Mesothelial cell of epicardium (in vitro differentiated cells): ENCODE results near the gene ANKS1B. TPM values are rescaled to one million over a fixed set of nuclear protein-coding genes. Genes with fewer than 3 reads are reported as not detected.
"Not testable (repeated sequence)": the region's sequence is repeated elsewhere in the genome, so short reads cannot be mapped to it uniquely, and the experiment has no call there.

Experiments
- DNase-seq, 2 experiments: peaks; one replicate each; pipeline ENCODE4 v3.0.0; 2021; ENCODE audit warnings: low spot score in 2 of 2; ENCODE audit not compliant: unreplicated experiment in 2 of 2
- H3K27ac Mint-ChIP-seq: 2 replicates; pipeline ENCODE4 v1.8.0; 2021; ENCODE audit warnings: mixed read lengths
- H3K27me3 Mint-ChIP-seq: 2 replicates; pipeline ENCODE4 v1.8.0; 2021; ENCODE audit warnings: low read depth, mixed read lengths
- H3K36me3 Mint-ChIP-seq: 2 replicates; pipeline ENCODE4 v1.8.0; 2021; ENCODE audit warnings: mixed read lengths
- H3K4me1 Mint-ChIP-seq: 2 replicates; pipeline ENCODE4 v1.8.0; 2021; ENCODE audit warnings: mixed read lengths
- H3K4me3 Mint-ChIP-seq: 2 replicates; pipeline ENCODE4 v1.8.0; 2021; ENCODE audit warnings: mild to moderate bottlenecking, moderate library complexity, mixed read lengths
- H3K9me3 Mint-ChIP-seq: 2 replicates; pipeline ENCODE4 v1.8.0; 2021; ENCODE audit warnings: mixed read lengths
- total RNA-seq: library from RNA; stranded (reverse); gene quantifications from 3 replicates; pipeline ENCODE4 v1.2.1, GENCODE V29; 2021
- TF ChIP-seq, protein P1 (sequence below): fragments of 200-600 bp; sonication (generic); IDR thresholded peaks from one replicate; pipeline ENCODE4 v1.5.0; 2021; ENCODE audit warnings: antibody characterized with exemption; ENCODE audit not compliant: unreplicated experiment

ANKS1B gene
- total RNA-seq, 1 donor from 2014 or later: 8.8 TPM

DNA sequence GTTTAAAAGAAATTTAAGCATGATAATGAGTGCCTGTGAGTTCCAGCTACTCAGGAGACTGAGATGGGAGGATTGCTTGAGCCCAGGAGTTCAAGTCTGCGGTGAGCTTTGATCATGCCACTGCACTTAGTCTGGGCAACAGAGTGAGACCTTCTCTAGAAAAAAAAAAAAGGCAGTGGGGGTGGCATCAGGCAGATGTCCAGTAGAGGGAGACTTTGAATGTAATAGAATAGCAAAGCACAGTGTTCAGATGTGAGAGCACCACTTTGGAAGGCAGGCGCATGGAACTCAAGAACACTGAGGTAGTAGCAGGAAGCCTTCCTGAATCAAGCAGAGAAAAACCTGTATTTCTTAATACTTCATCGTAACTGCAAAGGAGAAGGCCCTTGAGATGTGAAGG lies 731.7 kb downstream of the ANKS1B start:
- no peaks in the 10 kb centered on the region for H3K9me3 Mint-ChIP-seq
- DNase-seq: no peak
- H3K27ac Mint-ChIP-seq: no peak overlapping the region
- H3K4me3 Mint-ChIP-seq: no peak overlapping the region
- no peaks in the 10 kb centered on the region for H3K36me3 Mint-ChIP-seq
- no peaks in the 10 kb centered on the region for H3K27me3 Mint-ChIP-seq
- TF ChIP-seq, protein P1, sequence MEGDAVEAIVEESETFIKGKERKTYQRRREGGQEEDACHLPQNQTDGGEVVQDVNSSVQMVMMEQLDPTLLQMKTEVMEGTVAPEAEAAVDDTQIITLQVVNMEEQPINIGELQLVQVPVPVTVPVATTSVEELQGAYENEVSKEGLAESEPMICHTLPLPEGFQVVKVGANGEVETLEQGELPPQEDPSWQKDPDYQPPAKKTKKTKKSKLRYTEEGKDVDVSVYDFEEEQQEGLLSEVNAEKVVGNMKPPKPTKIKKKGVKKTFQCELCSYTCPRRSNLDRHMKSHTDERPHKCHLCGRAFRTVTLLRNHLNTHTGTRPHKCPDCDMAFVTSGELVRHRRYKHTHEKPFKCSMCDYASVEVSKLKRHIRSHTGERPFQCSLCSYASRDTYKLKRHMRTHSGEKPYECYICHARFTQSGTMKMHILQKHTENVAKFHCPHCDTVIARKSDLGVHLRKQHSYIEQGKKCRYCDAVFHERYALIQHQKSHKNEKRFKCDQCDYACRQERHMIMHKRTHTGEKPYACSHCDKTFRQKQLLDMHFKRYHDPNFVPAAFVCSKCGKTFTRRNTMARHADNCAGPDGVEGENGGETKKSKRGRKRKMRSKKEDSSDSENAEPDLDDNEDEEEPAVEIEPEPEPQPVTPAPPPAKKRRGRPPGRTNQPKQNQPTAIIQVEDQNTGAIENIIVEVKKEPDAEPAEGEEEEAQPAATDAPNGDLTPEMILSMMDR: no peak
- no peaks in the 10 kb centered on the region for H3K4me1 Mint-ChIP-seq

DNA sequence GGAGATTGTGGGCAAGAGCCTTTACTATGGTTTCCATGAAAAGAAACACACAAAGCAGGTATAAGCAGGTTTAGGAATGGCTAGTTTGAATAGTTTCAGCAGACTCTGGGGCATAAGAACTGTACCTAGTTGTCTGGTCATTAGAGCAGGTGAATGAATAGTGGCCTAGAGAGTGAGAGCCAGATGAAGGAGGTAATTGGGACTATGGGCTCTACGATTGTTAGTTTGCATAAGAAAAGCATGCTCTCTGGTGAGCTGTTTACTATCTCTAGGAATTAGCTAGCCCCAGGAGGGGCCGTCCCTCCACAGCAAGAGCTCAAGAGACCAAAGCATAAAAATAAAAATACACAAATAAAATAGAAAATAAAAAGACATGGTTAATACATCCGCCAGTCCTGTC lies 734.6 kb downstream of the ANKS1B start:
- Mint-ChIP-seq H3K36me3 (no peaks in the 10 kb centered on the region), H3K4me1 (no peaks in the 10 kb centered on the region), H3K27ac (no peak overlapping the region), H3K27me3 (no peaks in the 10 kb centered on the region), H3K9me3 (no peaks in the 10 kb centered on the region), H3K4me3 (no peak overlapping the region)
- DNase-seq: no peak
- TF ChIP-seq, protein P1: no peak

DNA sequence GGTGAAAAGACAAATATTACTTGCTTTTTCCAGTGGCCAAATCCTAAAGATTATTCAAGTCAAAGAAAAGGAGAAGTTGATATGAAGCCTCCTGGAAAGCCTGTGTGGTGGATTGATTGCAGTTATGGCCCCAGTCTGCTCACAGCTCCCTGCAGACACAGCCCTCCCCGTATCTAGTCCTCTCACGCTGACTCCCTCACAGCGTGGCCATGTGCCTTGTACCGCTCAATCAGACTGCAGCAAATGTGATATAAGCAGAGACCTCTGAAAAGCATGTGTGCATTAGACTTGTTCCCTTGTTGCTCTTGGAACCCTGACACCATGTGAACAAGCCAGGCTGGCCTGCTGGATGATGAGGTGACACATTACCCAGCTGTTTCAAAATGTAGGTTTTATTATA lies 735.2 kb downstream of the ANKS1B start:
- no peak for DNase-seq
- Mint-ChIP-seq H3K9me3 (no peaks in the 10 kb centered on the region), H3K4me3 (no peak overlapping the region), H3K27ac (no peak overlapping the region), H3K27me3 (no peaks in the 10 kb centered on the region), H3K4me1 (no peaks in the 10 kb centered on the region), H3K36me3 (no peaks in the 10 kb centered on the region)
- TF ChIP-seq, protein P1: no peak

DNA sequence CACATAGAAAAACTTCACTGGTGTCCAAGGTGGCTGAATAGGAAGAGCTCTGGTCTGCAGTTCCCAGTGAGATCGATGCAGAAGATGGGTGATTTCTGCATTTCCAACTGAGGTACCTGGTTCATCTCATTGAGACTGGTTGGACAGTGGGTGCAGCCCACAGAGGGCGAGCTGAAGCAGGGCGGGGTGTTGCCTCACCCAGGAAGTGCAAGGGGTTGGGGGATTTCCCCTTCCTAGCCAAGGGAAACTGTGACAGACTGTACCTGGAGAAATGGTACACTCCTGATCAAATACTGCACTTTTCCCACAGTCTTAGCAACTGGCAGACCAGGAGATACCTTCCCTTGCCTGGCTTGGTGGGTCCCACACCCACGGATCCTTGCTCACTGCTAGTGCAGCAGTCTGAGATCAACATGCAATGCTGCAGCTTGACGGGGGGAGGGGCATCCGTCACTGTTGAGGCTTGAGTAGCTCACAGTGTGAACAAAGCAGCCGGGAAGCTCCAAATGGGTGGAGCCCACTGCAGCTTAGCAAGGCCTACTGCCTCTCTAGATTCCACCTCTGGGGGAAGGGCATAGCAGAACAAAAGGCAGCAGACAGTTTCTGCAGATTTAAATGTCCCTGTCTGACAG lies 746.7 kb downstream of the ANKS1B start:
- not testable (repeated sequence) for H3K36me3 Mint-ChIP-seq, H3K27ac Mint-ChIP-seq, H3K4me3 Mint-ChIP-seq, H3K4me1 Mint-ChIP-seq, H3K27me3 Mint-ChIP-seq, DNase-seq
- peaks cover 39% of the 10 kb centered on the region for H3K9me3 Mint-ChIP-seq

DNA sequence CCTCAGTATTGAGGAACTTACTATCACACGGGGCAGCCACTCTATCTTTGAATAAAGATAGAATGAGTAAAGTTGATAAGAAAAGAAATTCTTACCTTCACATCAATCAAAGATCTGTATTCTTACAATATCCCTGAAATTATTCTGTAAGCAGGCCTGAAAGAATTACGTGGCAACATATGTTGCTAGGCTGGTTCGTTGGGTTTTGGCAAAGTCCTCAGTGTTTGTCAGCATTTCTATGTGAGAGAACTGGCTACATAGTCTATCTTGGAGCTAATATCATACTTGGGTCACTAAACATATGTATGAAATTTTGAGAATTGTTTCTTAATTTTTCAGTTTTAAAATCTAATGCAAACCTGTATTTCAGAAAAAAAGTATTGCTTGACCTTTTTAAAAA lies 749.4 kb downstream of the ANKS1B start:
- Mint-ChIP-seq H3K27ac (no peak overlapping the region), H3K27me3 (peaks cover 5% of the 10 kb centered on the region), H3K36me3 (no peaks in the 10 kb centered on the region), H3K4me1 (no peaks in the 10 kb centered on the region), H3K9me3 (peaks cover 25% of the 10 kb centered on the region), H3K4me3 (no peak overlapping the region)
- TF ChIP-seq, protein P1: no peak
- DNase-seq: no peak

DNA sequence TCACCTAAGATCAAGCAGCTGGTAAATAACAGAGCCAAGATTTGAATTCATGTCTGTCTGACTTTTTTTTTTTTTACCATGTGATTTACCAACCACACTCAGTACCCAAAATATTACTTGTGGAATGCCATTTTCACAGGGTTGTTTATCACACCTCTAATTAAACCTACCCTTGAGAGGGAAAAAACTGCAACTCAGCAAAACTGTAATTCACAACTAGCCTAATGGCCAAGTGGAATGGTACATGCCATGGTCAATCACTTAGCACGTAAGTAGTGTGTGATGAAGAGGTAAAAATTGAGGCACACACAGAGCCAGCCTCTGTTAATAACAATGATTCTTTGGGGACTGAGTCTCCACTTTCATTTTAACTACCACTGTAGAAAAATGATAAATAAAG lies 750.0 kb downstream of the ANKS1B start:
- Mint-ChIP-seq H3K27ac (no peak overlapping the region), H3K36me3 (no peaks in the 10 kb centered on the region), H3K9me3 (peaks cover 18% of the 10 kb centered on the region)

More for the DNA sequence above, 750.0 kb downstream of the ANKS1B start:
- no peak for DNase-seq
- Mint-ChIP-seq H3K27me3 (peaks cover 5% of the 10 kb centered on the region), H3K4me1 (no peaks in the 10 kb centered on the region), H3K4me3 (no peak overlapping the region)
- TF ChIP-seq, protein P1: no peak
